Astrocyte of the spinal cord (primary cell): Measurements from ENCODE around the gene CACNA1C.

Experiments
- DNase-seq: peaks from one replicate; pipeline ENCODE4 v3.0.0; 2011; ENCODE audit warnings: low read depth, low spot score
- H3K4me3 ChIP-seq: 2 replicates; pipeline ENCODE4 v1.5.1; 2011; ENCODE audit warnings: low read depth, mild to moderate bottlenecking, low read length, moderate library complexity
- in situ Hi-C: cut with HindIII; loops from 2 replicates; pipeline ENCODE4 v1.10.0; 2017; ENCODE audit warnings: low sequenced_read_pairs
- TF ChIP-seq, protein P1 (sequence below): IDR thresholded peaks from 2 replicates; pipeline ENCODE4 v1.5.1; 2012; ENCODE audit warnings: low read depth, mild to moderate bottlenecking, low read length, inconsistent platforms

The CACNA1C gene

DNA sequence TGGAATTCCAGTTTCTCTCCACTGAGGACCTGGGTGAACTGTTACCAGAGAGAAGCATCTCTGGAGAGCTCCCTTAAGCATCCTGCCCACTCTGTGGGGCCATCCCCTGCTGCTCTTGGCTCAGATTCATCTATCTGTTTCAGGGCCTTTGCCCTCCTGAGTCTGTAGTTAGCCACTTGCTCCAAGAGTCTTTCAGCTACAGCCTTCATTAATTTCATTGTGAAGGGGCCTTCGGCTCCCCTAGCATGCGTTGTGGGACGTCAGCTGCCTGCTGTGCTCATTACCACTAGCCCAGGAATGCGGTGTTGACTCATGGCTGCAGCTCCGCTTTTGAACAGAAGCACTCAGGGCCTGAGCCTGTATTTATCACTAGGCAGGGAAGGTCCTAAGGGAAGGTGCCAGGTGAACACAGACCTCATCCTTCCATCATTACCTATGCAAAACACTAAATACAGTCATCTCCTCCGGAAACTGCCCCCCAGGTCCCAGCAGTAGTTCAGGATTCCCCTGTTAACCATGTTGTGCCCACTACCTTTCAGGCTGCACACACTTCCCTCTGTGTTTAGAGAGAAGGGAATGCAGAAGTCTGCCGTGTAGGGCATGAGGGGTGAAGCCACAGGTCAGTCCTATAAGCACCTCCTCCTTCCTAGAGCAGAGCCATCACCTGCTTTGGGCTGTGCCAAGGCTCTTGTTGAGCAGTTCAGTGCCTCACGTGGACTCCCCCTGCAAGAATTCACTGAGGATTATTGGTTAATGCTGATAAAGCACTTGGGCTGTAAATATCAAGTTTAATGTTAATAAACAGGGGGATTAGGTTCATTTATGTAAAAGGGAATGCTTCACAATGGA, 191.4 kb downstream of the CACNA1C start:
- no peak overlapping the region for H3K4me3 ChIP-seq
- in situ Hi-C loops = no loop called here
- TF ChIP-seq, protein P1, sequence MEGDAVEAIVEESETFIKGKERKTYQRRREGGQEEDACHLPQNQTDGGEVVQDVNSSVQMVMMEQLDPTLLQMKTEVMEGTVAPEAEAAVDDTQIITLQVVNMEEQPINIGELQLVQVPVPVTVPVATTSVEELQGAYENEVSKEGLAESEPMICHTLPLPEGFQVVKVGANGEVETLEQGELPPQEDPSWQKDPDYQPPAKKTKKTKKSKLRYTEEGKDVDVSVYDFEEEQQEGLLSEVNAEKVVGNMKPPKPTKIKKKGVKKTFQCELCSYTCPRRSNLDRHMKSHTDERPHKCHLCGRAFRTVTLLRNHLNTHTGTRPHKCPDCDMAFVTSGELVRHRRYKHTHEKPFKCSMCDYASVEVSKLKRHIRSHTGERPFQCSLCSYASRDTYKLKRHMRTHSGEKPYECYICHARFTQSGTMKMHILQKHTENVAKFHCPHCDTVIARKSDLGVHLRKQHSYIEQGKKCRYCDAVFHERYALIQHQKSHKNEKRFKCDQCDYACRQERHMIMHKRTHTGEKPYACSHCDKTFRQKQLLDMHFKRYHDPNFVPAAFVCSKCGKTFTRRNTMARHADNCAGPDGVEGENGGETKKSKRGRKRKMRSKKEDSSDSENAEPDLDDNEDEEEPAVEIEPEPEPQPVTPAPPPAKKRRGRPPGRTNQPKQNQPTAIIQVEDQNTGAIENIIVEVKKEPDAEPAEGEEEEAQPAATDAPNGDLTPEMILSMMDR = no peak
- DNase-seq = peak; percentile 99

- in situ Hi-C loops = no loop called here
- TF ChIP-seq, protein P1 = no peak
- no peak overlapping the region for H3K4me3 ChIP-seq
- no peak for DNase-seq
These were observed 193.6 kb downstream of the CACNA1C start for GRCh38 chr12:2246358-2246757.

DNA sequence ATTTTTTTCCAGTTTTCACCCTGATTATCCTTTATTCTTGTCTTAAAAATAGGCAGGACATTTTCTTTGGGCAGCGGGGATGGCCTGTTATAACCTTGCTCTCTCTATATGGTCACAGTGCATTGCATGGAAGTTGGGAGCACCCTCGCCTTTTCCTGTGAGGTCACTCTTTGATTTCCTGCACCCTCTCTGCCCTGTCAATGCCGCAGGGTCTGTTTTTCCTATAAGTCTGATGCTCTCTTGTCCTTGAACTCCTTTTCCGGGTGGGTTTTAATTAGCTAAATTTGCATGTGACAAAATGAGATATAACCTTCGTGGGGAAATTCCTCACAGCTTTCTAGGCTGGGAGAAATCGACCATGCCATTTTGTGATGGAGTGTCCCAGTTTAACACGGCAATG, 194.3 kb downstream of the CACNA1C start:
- in situ Hi-C loops = no loop called here

DNA sequence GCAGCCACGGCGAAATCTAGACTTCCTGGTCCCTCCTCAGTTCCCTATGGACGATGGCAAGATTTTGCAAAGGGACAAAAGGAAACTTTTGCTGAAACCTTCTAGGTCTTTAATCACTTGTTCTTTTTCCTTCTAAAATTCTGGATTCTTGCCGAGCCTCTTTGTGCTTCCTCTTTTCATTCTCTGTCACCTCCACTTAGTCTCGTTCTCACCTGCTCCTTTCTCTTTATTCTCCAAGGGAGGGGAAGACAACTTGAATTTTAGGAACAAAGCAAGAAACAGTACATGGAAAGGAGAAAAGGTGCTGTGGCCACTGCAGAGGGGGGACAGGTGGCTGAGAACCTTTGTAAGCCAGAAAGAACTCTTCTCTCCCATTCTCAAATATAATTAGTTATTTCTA, 194.8 kb downstream of the CACNA1C start:
- TF ChIP-seq, protein P1 = no peak
- in situ Hi-C loops = no loop called here
- DNase-seq = no peak
- H3K4me3 ChIP-seq = no peak overlapping the region

More for the DNA sequence above, 194.3 kb downstream of the CACNA1C start:
- H3K4me3 ChIP-seq = no peak overlapping the region
- TF ChIP-seq, protein P1 = no peak
- no peak for DNase-seq

- no peak overlapping the region for H3K4me3 ChIP-seq
- in situ Hi-C loops = no loop called here
- peak; percentile 50 for DNase-seq
- TF ChIP-seq, protein P1 = no peak
These were observed 195.5 kb downstream of the CACNA1C start for GRCh38 chr12:2248087-2248900.

DNA sequence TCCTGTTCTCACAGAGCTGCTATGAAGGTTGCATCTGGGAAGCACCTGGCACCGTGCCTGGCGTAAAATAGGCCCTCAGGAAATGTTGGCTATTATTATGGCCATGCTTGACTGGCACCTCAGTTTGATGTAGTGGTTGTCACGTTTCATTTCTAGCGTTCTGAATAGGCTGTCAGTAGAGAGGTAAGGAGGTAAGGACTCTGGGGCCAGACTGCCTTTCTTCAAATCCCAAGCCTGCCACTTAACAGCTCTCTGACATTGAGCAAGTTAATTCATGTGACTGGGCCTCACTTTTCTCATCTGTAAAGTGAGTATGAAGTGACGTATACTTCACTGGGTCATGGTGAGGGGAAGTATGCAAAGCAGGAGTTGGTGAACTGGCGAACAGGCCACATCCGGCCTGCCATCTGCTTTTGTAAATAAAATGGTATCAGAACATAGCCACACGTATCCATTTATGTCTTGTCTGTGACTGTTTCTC, 196.2 kb downstream of the CACNA1C start:
- TF ChIP-seq, protein P1 = no peak
- DNase-seq = no peak
- in situ Hi-C loops = no loop called here
- H3K4me3 ChIP-seq = no peak overlapping the region
